GM10266 (cell line): Measurements from ENCODE around the gene TMEFF1.
"Not testable (repeated sequence)": the region's sequence is repeated elsewhere in the genome, so short reads cannot be mapped to it uniquely, and the experiment has no call there.

Experiments
- DNase-seq: peaks from one replicate; pipeline ENCODE4 v3.0.0; 2012; ENCODE audit errors: extremely low spot score
- TF ChIP-seq, protein P1 (sequence below): IDR thresholded peaks from 2 replicates; pipeline ENCODE4 v1.5.1; 2012; ENCODE audit warnings: mild to moderate bottlenecking, low read depth; ENCODE audit not compliant: control insufficient read depth, insufficient read depth; ENCODE audit errors: missing control alignments

Gene TMEFF1

DNA sequence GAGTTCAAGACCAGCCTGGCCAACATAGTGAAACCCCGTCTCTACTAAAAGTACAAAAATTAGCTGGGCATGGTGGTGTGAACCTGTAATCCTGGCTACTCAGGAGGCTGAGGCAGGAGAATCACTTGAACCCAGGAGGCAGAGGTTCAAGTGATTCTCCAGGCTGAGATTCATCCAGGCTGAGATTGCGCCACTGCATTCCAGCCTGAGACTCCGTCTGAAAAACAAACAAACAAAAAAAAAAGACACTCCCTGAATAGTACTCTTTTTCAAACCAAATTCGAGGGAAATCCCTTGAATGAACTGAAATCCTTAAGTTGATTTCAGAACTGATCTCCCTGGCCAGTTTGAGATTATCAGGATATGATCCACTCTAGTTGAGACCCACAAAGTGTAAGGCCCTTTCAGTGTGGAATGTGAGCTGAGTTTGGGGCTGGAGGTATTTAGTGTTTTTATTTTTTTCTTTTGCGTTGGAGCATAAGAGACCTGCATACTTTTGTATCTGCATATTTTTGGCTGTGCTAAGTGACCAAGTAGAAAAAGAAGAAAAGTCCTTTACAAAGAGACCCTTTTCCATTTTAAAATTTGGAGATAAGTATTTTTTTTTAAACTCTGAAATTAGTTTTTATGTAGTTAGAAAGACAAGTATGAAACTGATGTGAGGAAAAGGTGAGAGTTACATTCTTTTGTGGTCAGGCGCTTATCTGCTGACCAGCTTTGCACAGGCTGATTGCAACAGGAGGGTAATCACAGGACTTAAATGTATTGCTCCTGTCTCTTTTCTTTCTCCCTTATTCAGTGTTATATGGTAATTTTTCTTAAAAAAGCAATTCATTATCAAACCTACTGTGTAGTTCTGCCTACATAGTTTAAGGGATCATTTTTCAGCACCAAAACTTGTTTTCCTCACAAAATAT is 42.9 kb downstream of the TMEFF1 start:
- DNase-seq: no peak
- TF ChIP-seq, protein P1, sequence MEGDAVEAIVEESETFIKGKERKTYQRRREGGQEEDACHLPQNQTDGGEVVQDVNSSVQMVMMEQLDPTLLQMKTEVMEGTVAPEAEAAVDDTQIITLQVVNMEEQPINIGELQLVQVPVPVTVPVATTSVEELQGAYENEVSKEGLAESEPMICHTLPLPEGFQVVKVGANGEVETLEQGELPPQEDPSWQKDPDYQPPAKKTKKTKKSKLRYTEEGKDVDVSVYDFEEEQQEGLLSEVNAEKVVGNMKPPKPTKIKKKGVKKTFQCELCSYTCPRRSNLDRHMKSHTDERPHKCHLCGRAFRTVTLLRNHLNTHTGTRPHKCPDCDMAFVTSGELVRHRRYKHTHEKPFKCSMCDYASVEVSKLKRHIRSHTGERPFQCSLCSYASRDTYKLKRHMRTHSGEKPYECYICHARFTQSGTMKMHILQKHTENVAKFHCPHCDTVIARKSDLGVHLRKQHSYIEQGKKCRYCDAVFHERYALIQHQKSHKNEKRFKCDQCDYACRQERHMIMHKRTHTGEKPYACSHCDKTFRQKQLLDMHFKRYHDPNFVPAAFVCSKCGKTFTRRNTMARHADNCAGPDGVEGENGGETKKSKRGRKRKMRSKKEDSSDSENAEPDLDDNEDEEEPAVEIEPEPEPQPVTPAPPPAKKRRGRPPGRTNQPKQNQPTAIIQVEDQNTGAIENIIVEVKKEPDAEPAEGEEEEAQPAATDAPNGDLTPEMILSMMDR: no peak

DNA sequence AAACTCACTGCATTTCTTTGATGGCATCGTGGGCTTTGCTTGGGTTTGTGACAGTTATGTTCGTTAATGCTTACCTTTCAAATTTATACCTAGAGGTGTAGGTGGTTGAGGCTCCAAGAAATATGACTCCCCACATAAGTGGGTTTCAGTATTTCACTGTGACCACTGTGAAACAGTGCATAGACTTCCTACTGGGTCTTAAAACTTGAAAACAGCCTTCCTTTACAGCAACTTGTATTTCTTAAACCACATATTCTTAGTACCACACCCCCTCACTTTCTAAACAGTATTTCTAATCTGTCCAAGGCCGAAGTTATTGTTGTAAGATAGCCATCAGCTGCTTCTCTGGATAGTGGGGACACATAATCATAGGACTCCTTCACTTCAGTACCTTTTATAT is 48.3 kb downstream of the TMEFF1 start:
- TF ChIP-seq, protein P1: no peak
- DNase-seq: no peak

DNA sequence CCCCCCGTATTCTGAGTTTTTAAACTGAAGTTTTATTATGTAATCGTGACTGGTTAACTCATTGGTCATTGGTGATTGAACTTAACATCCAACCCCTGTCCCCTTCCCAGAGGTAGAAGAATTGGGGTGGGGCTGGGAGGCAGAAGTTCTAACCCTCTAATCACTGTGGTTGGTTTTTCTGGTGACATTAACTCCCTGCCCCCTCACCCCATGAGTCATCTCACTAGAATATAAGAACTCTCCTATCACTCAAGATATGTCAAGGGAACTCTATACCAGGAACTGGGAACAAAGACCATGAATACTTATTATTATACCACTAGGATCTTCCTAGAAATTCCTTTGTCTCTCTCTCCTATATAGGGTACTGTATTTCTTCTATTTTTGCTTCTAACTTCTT is 52.6 kb downstream of the TMEFF1 start:
- DNase-seq: no peak
- TF ChIP-seq, protein P1: no peak

DNA sequence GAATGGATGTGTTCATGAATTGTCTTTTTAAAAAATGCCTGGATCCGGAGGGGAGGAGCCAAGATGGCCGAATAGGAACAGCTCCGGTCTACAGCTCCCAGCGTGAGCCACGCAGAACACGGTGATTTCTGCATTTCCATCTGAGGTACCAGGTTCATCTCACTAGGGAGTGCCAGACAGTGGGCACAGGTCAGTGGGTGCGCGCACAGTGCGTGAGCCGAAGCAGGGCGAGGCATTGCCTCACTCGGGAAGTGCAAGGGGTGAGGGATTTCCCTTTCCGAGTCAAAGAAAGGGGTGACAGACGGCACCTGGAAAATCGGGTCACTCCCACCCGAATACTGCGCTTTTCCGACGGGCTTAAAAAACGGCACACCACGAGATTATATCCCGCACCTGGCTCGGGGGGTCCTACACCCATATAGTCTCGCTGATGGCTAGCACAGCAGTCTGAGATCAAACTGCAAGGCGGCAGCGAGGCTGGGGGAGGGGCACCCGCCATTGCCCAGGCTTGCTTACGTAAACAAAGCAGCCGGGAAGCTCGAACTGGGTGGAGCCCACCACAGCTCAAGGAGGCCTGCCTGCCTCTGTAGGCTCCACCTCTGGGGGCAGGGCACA is 54.3 kb downstream of the TMEFF1 start:
- not testable (repeated sequence) for DNase-seq

- no peak for DNase-seq
- TF ChIP-seq, protein P1: no peak
These were observed 61.5 kb downstream of the TMEFF1 start for GRCh38 chr9:100534401-100534800.

- TF ChIP-seq, protein P1: no peak
- DNase-seq: no peak
These were observed 67.4 kb downstream of the TMEFF1 start for GRCh38 chr9:100540327-100540726.

DNA sequence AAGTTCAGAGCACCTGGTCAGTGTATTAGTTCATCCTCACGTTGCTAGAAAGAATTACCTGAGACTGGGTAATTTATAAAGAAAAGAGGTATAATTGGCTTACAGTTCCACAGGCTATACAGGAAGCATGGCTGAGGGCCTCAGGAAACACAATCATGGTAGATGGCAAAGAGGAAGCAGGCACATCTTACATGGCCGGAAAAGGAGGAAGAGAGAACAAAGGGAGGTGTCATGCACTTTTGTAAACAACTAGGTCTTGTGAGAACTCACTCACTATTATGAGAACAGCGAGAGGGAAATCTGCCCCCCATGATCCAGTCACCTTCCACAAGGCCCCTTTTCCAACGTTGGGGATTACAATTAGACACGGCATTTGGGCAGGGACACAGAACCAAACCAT is 76.1 kb downstream of the TMEFF1 start:
- TF ChIP-seq, protein P1: no peak

DNA sequence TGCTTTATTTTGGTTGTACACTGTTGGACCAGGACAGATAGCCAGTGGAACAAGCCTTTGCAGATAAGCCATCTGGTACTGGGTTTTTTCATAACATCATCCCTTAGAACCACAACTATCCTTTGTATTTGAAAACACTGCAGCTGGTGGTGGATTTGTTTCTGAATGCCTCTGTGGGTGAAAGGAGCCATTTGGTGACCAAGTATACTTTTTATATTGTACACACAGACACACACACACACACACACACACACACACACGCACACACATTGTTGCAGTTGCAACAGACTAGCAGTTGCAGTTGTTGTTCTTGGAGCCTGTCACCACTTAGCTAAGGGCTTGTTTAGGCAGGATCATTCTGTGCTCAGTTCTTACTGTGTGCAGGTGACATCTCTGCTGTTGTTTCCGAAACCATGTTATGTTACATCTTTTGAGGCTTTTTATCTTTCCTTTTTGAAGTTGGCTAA is 82.0 kb downstream of the TMEFF1 start:
- TF ChIP-seq, protein P1: no peak
- no peak for DNase-seq

More for the DNA sequence above, 76.1 kb downstream of the TMEFF1 start:
- no peak for DNase-seq
